GM19099 (cell line): Measurements from ENCODE around the gene WASF3.

Experiments used
- POLR2A ChIP-seq: IDR thresholded peaks from 3 replicates; pipeline ENCODE4 v1.6.1; 2011; ENCODE audit warnings: low read depth; ENCODE audit not compliant: insufficient read length; ENCODE audit errors: extremely low read depth

WASF3 gene

GRCh38 chr13:26722321-26722720 is 164.8 kb downstream of the WASF3 start:
- no peak for TF ChIP-seq POLR2A

DNA sequence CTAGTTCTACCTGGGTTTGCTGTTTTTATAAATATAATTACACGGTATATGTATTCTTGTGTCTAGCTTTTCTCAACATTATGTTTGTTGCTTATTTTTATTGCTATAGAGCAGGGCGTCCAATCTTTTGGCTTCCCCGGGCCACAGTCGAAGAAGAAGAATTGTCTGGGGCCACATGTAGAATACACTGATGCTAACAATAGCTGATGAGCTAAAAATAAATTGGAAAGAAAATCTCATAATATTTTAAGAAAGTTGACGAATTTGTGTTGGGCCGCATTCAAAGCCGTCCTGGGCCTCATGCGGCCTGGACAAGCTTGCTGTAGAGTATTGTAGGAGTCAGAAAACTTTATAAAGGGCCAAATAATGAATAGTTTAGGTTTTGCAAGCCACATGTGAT is 169.2 kb downstream of the WASF3 start:
- no peak for TF ChIP-seq POLR2A

DNA sequence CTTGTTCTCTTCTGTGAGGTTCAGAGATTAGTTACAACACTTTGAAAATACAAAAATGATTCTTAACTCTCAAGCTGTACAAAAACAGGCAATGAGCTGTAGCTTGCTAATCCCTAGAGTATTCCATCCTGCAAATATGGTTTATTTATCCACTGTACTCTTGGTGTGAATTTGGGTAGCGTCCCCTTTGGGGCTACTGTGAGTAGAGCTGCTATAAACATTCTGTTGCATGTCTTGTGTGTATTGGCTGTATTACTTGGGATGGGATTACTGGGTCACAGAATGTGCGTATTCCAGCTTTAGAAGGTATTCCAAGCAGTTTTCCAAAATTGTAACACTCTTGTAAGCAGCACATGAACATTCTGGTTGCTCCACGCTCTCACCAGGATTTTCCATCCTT is 169.6 kb downstream of the WASF3 start:
- TF ChIP-seq POLR2A, result no peak

GRCh38 chr13:26727633-26728032 is 170.2 kb downstream of the WASF3 start:
- no peak for TF ChIP-seq POLR2A

DNA sequence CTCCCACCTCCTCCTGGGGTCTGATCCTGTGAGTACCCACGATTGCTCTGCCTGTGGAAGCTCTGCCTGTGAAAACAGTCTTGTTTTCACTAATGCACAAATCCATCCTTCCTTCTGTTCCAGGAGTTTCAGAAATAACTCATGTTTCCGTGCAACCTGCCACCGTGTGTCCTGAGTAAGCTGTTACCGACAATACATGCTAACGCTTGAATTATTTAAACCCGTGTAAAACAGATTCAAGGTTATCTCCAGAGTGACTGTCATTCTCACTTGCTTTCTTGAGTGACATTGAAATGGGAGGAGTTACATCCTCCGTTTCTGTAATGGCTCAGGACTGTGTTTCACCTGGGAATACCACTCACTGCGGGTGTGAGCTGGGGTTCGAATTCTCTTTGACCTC is 178.2 kb downstream of the WASF3 start:
- no peak for TF ChIP-seq POLR2A
